Calu3 (cell line): Measurements from ENCODE around the gene DLX5. TPM values are rescaled to one million over a fixed set of nuclear protein-coding genes. Genes with fewer than 3 reads are reported as not detected.

Source experiments
- BruUV-seq: library from RNA; stranded (reverse); fragments of 400-500 nt; replicated peaks from 2 replicates; lab custom pipeline; 2021; lab: Mats Ljungman, UMichigan
- CTCF ChIA-PET: fragments of 300-600 bp; sonication (Branson Sonifier 250); formaldehyde crosslinking; loops from one replicate; lab custom pipeline; 2022; ENCODE audit warnings: antibody characterized with exemption; lab: Charles Lee
- DNase-seq: peaks from one replicate; pipeline ENCODE4 v3.0.0; 2022
- H3K27ac Mint-ChIP-seq: one replicate; pipeline ENCODE4 v1.8.0; 2022; ENCODE audit warnings: mixed read lengths; ENCODE audit not compliant: unreplicated experiment
- H3K27me3 Mint-ChIP-seq: one replicate; pipeline ENCODE4 v1.8.0; 2022; ENCODE audit warnings: mixed read lengths; ENCODE audit not compliant: unreplicated experiment
- H3K36me3 Mint-ChIP-seq: one replicate; pipeline ENCODE4 v1.8.0; 2022; ENCODE audit warnings: mild to moderate bottlenecking, moderate library complexity, mixed read lengths; ENCODE audit not compliant: insufficient read depth, unreplicated experiment
- H3K4me1 Mint-ChIP-seq: one replicate; pipeline ENCODE4 v1.8.0; 2022; ENCODE audit warnings: mild to moderate bottlenecking, low read depth, mixed read lengths; ENCODE audit not compliant: unreplicated experiment
- H3K4me3 Mint-ChIP-seq: one replicate; pipeline ENCODE4 v1.8.0; 2022; ENCODE audit warnings: mild to moderate bottlenecking, low read depth, moderate library complexity, mixed read lengths; ENCODE audit not compliant: unreplicated experiment
- H3K9me3 Mint-ChIP-seq: one replicate; pipeline ENCODE4 v1.8.0; 2022; ENCODE audit warnings: low read depth, mixed read lengths; ENCODE audit not compliant: unreplicated experiment
- CTCF ChIP-seq: fragments of 200-600 bp; IDR thresholded peaks from one replicate; pipeline ENCODE4 v1.8.0; 2022; ENCODE audit warnings: antibody characterized with exemption; ENCODE audit not compliant: unreplicated experiment
- intact Hi-C: fragments of 100-400 bp; cut with micrococcal nuclease; formaldehyde crosslinking; loops from one replicate; pipeline ENCODE4 v1.10.0; 2022; ENCODE audit not compliant: unreplicated experiment
- total RNA-seq: library from RNA; stranded (reverse); gene quantifications from 2 replicates; pipeline ENCODE4 v1.2.3, GENCODE V29; 2022

The DLX5 gene
- total RNA-seq, 1 experiment from 2014 or later: not detected

GRCh38 chr7:97003262-97004246 is 21.1 kb downstream of the DLX5 start:
- intact Hi-C loops: no loop called here
- no peaks in the 10 kb centered on the region for H3K9me3 Mint-ChIP-seq
- no peaks in the 10 kb centered on the region for H3K4me1 Mint-ChIP-seq
- CTCF ChIA-PET: no interaction called here
- no peak overlapping the region for H3K27ac Mint-ChIP-seq
- H3K36me3 Mint-ChIP-seq: peaks cover 9% of the 10 kb centered on the region
- TF ChIP-seq CTCF: no peak
- BruUV-seq: no TSS peak
- H3K27me3 Mint-ChIP-seq: peaks cover 14% of the 10 kb centered on the region
- no peak for DNase-seq
- H3K4me3 Mint-ChIP-seq: no peak overlapping the region

- H3K4me3 Mint-ChIP-seq: no peak overlapping the region
- H3K27me3 Mint-ChIP-seq: peaks cover 14% of the 10 kb centered on the region
- intact Hi-C loops: no loop called here
- H3K4me1 Mint-ChIP-seq: no peaks in the 10 kb centered on the region
- H3K9me3 Mint-ChIP-seq: no peaks in the 10 kb centered on the region
- peaks cover 9% of the 10 kb centered on the region for H3K36me3 Mint-ChIP-seq
- CTCF ChIA-PET: no interaction called here
- TF ChIP-seq CTCF: no peak
- H3K27ac Mint-ChIP-seq: no peak overlapping the region
- DNase-seq: no peak
- BruUV-seq: no TSS peak
These were observed 21.9 kb downstream of the DLX5 start for GRCh38 chr7:97002555-97003261.

DNA sequence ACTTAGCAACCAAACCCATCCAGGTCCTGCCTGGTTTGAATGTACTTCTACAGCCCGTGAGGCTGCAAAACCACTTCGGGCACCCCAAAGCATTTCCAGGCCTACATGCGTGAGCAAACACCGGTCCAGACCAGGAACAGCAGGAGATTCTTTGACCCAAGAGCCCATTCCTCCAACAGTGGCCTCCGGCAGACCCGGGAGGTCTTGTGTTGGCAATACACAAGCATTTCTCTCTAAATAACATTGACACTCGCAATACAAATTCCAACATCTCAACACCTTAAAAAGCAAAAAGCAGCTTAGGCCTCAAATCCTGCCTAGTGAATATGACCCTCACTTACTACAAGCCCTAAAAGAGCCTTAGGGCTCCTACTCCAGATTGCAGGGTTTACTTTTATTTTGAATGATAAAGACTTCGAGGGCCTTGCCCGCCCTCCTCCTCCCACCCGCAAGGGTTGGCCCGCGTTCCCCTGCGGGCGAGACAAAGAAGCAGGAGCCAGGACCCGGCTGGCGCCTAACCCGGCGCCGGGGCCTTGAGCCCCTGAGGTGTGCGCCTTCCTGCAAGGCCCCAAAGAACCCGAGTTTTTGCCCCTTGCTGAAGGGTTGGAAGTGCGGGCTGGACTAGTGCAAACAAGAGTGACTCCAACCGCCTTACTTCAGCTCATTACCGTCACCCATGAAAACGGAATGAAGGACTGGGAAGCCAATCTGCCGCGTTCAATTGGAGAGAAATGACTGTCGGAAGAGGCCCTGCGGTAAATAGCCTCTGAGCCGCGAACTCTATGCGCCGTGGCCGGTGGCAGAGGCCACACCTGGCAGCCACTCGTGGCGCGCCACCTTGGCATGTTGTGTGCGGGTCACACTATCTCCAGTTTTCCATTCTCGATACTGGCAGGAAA is 22.7 kb downstream of the DLX5 start:
- TF ChIP-seq CTCF: no peak
- H3K4me1 Mint-ChIP-seq: no peaks in the 10 kb centered on the region
- peaks cover 9% of the 10 kb centered on the region for H3K36me3 Mint-ChIP-seq
- peaks cover 19% of the 10 kb centered on the region for H3K27me3 Mint-ChIP-seq
- intact Hi-C loops: no loop called here
- H3K9me3 Mint-ChIP-seq: no peaks in the 10 kb centered on the region
- CTCF ChIA-PET: no interaction called here
- BruUV-seq: no TSS peak
- no peak for DNase-seq
- no peak overlapping the region for H3K4me3 Mint-ChIP-seq
- H3K27ac Mint-ChIP-seq: no peak overlapping the region

DNA sequence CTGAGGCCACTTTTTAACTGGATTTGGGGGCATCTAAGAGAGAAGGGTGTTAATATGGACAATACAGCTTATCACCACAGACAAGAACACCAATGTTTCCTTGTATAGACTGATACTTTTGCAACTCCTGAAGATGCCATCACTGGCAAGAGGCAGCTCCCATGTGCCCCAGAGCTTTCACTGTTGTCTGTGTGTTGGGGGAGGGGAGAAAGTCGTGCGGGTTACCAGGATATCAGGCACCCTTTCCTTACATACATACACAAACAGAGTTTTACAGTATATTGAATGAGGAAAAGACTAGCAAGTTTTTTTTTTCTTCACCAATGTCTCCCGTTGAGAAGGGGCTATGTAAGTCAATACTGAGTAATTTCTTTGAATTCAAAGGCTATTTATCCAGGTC is 23.4 kb downstream of the DLX5 start:
- no peaks in the 10 kb centered on the region for H3K4me1 Mint-ChIP-seq

More for the DNA sequence above, 23.4 kb downstream of the DLX5 start:
- Mint-ChIP-seq H3K4me3 (no peak overlapping the region), H3K27ac (no peak overlapping the region), H3K36me3 (peaks cover 4% of the 10 kb centered on the region), H3K9me3 (no peaks in the 10 kb centered on the region), H3K27me3 (peaks cover 26% of the 10 kb centered on the region)
- no TSS peak for BruUV-seq
- CTCF ChIA-PET: no interaction called here
- intact Hi-C loops: no loop called here
- no peak for TF ChIP-seq CTCF
- DNase-seq: no peak
